Ascending aorta (tissue), 2 donors: ENCODE measurements around the gene ANKS6. TPM values are rescaled to one million over a fixed set of nuclear protein-coding genes. Genes with fewer than 3 reads are reported as not detected.

ENCODE experiments used
- DNase-seq, 2 donors: peaks; one replicate each; pipeline ENCODE4 v3.0.0-alpha.2; 2019; ENCODE audit warnings: low spot score in 2 of 2
- H3K27ac ChIP-seq, 2 donors: fragments of 200-600 bp; sonication (generic); one replicate each; pipeline ENCODE4 v1.5.1; 2016 to 2017; ENCODE audit warnings: mild to moderate bottlenecking in 1 of 2
- H3K27me3 ChIP-seq: fragments of 200-600 bp; sonication (generic); one replicate; pipeline ENCODE4 v1.5.1; 2017
- H3K36me3 ChIP-seq, 2 donors: fragments of 200-600 bp; sonication (generic); one replicate each; pipeline ENCODE4 v1.5.1; 2016
- H3K4me1 ChIP-seq, 2 donors: fragments of 200-600 bp; sonication (generic); one replicate each; pipeline ENCODE4 v1.5.1; 2016 to 2017; ENCODE audit warnings: mild to moderate bottlenecking in 1 of 2
- H3K4me3 ChIP-seq, 2 donors: fragments of 200-600 bp; sonication (generic); one replicate each; pipeline ENCODE4 v1.5.1; 2016 to 2017; ENCODE audit warnings: mild to moderate bottlenecking in 1 of 2
- H3K9me3 ChIP-seq, 2 donors: fragments of 200-600 bp; sonication (generic); one replicate each; pipeline ENCODE4 v1.5.1; 2016
- intact Hi-C: fragments of 100-400 bp; cut with DNase I; formaldehyde crosslinking; loops from one replicate; pipeline ENCODE4 v1.15.1; 2023
- total RNA-seq: library from RNA; depleted of rRNA; stranded (reverse); fragments of >200 nt; gene quantifications from one replicate; pipeline ENCODE4 v1.1.0, GENCODE V29; 2016
- TF ChIP-seq, protein P1 (sequence below), 3 experiments: fragments of 200-600 bp in 2 of 3; fragments of 450-650 bp in 1 of 3; sonication (generic) in 2 of 3; IDR thresholded peaks; one replicate each; pipeline ENCODE4 v1.5.1; 2016 to 2019; ENCODE audit warnings: antibody characterized with exemption in 3 of 3, mild to moderate bottlenecking in 1 of 3, moderate library complexity in 1 of 3

The ANKS6 gene
- total RNA-seq, 1 donor from 2014 or later = 13.0 TPM

- Histone ChIP-seq H3K36me3 (peaks cover 18 to 59% of the 10 kb centered on the region in 2 donors), H3K9me3 (peaks cover 0 to 13% of the 10 kb centered on the region in 2 donors), H3K4me3 (no peak overlapping the region), H3K27me3 (no peaks in the 10 kb centered on the region), H3K27ac (no peak overlapping the region), H3K4me1 (no peaks in the 10 kb centered on the region)
- TF ChIP-seq, protein P1, sequence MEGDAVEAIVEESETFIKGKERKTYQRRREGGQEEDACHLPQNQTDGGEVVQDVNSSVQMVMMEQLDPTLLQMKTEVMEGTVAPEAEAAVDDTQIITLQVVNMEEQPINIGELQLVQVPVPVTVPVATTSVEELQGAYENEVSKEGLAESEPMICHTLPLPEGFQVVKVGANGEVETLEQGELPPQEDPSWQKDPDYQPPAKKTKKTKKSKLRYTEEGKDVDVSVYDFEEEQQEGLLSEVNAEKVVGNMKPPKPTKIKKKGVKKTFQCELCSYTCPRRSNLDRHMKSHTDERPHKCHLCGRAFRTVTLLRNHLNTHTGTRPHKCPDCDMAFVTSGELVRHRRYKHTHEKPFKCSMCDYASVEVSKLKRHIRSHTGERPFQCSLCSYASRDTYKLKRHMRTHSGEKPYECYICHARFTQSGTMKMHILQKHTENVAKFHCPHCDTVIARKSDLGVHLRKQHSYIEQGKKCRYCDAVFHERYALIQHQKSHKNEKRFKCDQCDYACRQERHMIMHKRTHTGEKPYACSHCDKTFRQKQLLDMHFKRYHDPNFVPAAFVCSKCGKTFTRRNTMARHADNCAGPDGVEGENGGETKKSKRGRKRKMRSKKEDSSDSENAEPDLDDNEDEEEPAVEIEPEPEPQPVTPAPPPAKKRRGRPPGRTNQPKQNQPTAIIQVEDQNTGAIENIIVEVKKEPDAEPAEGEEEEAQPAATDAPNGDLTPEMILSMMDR (IDR thresholded peaks at IDR 0.05) = no peak
- DNase-seq = no peak
- intact Hi-C loops = no loop called here
These were observed 57.6 kb downstream of the ANKS6 start for GRCh38 chr9:98738741-98739140.

- TF ChIP-seq, protein P1 (IDR thresholded peaks at IDR 0.05) = no peak
- no peak overlapping the region for H3K4me3 ChIP-seq
- H3K36me3 ChIP-seq = peaks cover 21 to 52% of the 10 kb centered on the region in 2 donors
- H3K4me1 ChIP-seq = no peaks in the 10 kb centered on the region
- no peak for DNase-seq
- no peaks in the 10 kb centered on the region for H3K27me3 ChIP-seq
- H3K27ac ChIP-seq = no peak overlapping the region
- peaks cover 0 to 13% of the 10 kb centered on the region in 2 donors for H3K9me3 ChIP-seq
- intact Hi-C loops = no loop called here
These were observed 60.1 kb downstream of the ANKS6 start for GRCh38 chr9:98736226-98736625.

GRCh38 chr9:98732801-98733200, 63.6 kb downstream of the ANKS6 start:
- H3K4me1 ChIP-seq = peaks cover 0 to 5% of the 10 kb centered on the region in 2 donors
- peaks cover 21 to 36% of the 10 kb centered on the region in 2 donors for H3K36me3 ChIP-seq
- no peak overlapping the region for H3K4me3 ChIP-seq
- peaks cover 0 to 3% of the 10 kb centered on the region in 2 donors for H3K9me3 ChIP-seq
- intact Hi-C loops = no loop called here
- DNase-seq = no peak
- TF ChIP-seq, protein P1 (IDR thresholded peaks at IDR 0.05) = no peak
- H3K27ac ChIP-seq = no peak overlapping the region
- H3K27me3 ChIP-seq = no peaks in the 10 kb centered on the region

- H3K4me3 ChIP-seq = no peak overlapping the region
- H3K9me3 ChIP-seq = no peaks in the 10 kb centered on the region
- DNase-seq = no peak
- TF ChIP-seq, protein P1 (IDR thresholded peaks at IDR 0.05) = no peak
- no peak overlapping the region for H3K27ac ChIP-seq
- H3K4me1 ChIP-seq = peaks cover 0 to 5% of the 10 kb centered on the region in 2 donors
- intact Hi-C loops = no loop called here
- peaks cover 21 to 36% of the 10 kb centered on the region in 2 donors for H3K36me3 ChIP-seq
- no peaks in the 10 kb centered on the region for H3K27me3 ChIP-seq
These were observed 64.3 kb downstream of the ANKS6 start for GRCh38 chr9:98732091-98732490.

GRCh38 chr9:98730871-98731270, 65.5 kb downstream of the ANKS6 start:
- Histone ChIP-seq H3K4me3 (no peak overlapping the region), H3K27me3 (no peaks in the 10 kb centered on the region), H3K27ac (no peak overlapping the region), H3K9me3 (no peaks in the 10 kb centered on the region), H3K4me1 (peaks cover 0 to 5% of the 10 kb centered on the region in 2 donors), H3K36me3 (peaks cover 12 to 26% of the 10 kb centered on the region in 2 donors)
- DNase-seq = no peak
- intact Hi-C loops = no loop called here
- TF ChIP-seq, protein P1 (IDR thresholded peaks at IDR 0.05) = no peak

DNA sequence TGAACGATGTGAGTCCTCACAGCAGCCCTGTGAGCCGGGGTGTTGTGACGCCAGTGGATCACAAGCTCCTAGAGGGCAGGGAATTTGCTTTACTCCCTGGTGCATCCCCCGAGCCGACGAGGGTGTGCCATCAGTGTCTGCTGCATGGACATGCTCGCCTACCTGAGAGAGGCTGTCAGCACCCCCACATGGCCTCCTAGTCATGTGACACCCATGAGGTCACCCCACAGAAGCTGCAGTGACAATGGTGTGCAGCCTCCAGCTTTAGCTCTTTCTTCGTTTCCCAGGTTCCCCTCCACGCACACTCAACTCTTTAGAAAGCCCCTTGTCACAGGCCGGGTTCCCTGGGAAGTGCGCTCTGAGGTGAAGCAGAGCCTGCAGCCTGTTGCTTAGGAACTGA, 67.9 kb downstream of the ANKS6 start:
- intact Hi-C loops = no loop called here
- TF ChIP-seq, protein P1 (IDR thresholded peaks at IDR 0.05) = no peak
- no peak overlapping the region for H3K27ac ChIP-seq
- peaks cover 1 to 2% of the 10 kb centered on the region in 2 donors for H3K36me3 ChIP-seq
- H3K4me1 ChIP-seq = peaks cover 0 to 5% of the 10 kb centered on the region in 2 donors
- H3K4me3 ChIP-seq = no peak overlapping the region
- H3K9me3 ChIP-seq = no peaks in the 10 kb centered on the region
- no peaks in the 10 kb centered on the region for H3K27me3 ChIP-seq
- no peak for DNase-seq
